K562 (cell line): ENCODE measurements around the gene ZNF428. TPM values are rescaled to one million over a fixed set of nuclear protein-coding genes. Genes with fewer than 3 reads are reported as not detected.

Experiments
- CXXC5 ChIP-seq: fragments of 250-450 bp; sonication (Bioruptor Pico); IDR thresholded peaks from 2 replicates; pipeline ENCODE4 v1.8.0; 2022; ENCODE audit warnings: inconsistent platforms, mild to moderate bottlenecking, moderate library complexity
- DEAF1 ChIP-seq: fragments of 450-650 bp; formaldehyde crosslinking; IDR thresholded peaks from 2 replicates; pipeline ENCODE4 v1.4.0; 2020; ENCODE audit warnings: mild to moderate bottlenecking, moderate library complexity
- E2F3 ChIP-seq: fragments of 250-450 bp; sonication (Bioruptor Pico); IDR thresholded peaks from 2 replicates; pipeline ENCODE4 v1.4.0; 2020; ENCODE audit warnings: mild to moderate bottlenecking
- HSF4 ChIP-seq: fragments of 250-450 bp; sonication (Bioruptor Pico); IDR thresholded peaks from 2 replicates; pipeline ENCODE4 v2.1.2; 2022; ENCODE audit warnings: mild to moderate bottlenecking, moderate library complexity, borderline replicate concordance
- MAZ ChIP-seq, 2 experiments: fragments of 450-650 bp in 1 of 2; sonication (generic) in 1 of 2; formaldehyde crosslinking; IDR thresholded peaks in 1 of 2; conservative IDR thresholded peaks in 1 of 2; 2 replicates each; pipeline versions ENCODE4 v1.4.0 to v1.5.0; 2020; ENCODE audit warnings: mild to moderate bottlenecking in 1 of 2, missing genetic modification reagents in 1 of 2
- MCM3 ChIP-seq: fragments of 450-650 bp; IDR thresholded peaks from 2 replicates; pipeline ENCODE4 v1.6.1; 2016
- MTA1 ChIP-seq: fragments of 450-650 bp; IDR thresholded peaks from 2 replicates; pipeline ENCODE4 v1.6.1; 2017; ENCODE audit warnings: borderline replicate concordance
- NR2F6 ChIP-seq: fragments of 450-650 bp; formaldehyde crosslinking; IDR thresholded peaks from 2 replicates; pipeline ENCODE4 v1.4.0; 2020; ENCODE audit warnings: mild to moderate bottlenecking
- PHF8 ChIP-seq: fragments of 200-600 bp; sonication (generic); IDR thresholded peaks from 2 replicates; pipeline ENCODE4 v1.6.1; 2012; ENCODE audit warnings: mixed run types, mild to moderate bottlenecking, inconsistent platforms, low read length, moderate library complexity, borderline replicate concordance
- SETDB1 ChIP-seq: IDR thresholded peaks from one replicate; pipeline ENCODE4 v1.6.1; 2012; ENCODE audit warnings: low read length, control low read depth, inconsistent platforms
- U2AF2 ChIP-seq: fragments of 200-400 bp; formaldehyde crosslinking; optimal IDR thresholded peaks from 2 replicates; pipeline ENCODE3; 2017; ENCODE audit warnings: low read depth, mild to moderate bottlenecking, low read length
- XRCC4 ChIP-seq: IDR thresholded peaks from one replicate; pipeline ENCODE4 v1.6.1; 2011; ENCODE audit not compliant: insufficient read depth, insufficient read length; ENCODE audit errors: extremely low read depth
- ZBTB9 ChIP-seq: fragments of 450-650 bp; formaldehyde crosslinking; IDR thresholded peaks from 2 replicates; pipeline ENCODE4 v1.4.0; 2020; ENCODE audit warnings: mild to moderate bottlenecking, moderate library complexity
- ZFP91 ChIP-seq: sonication (generic); formaldehyde crosslinking; IDR thresholded peaks from 2 replicates; pipeline ENCODE4 v1.8.0; 2022; ENCODE audit warnings: mild to moderate bottlenecking, missing genetic modification reagents
- ZNF24 ChIP-seq: fragments of 450-650 bp; IDR thresholded peaks from 2 replicates; pipeline ENCODE4 v1.6.1; 2016
- polyA plus RNA-seq, 8 experiments: library from polyadenylated mRNA; depleted of rRNA in 4 of 8; stranded (reverse) in 5 of 8; unstranded in 3 of 8; fragments of >200 nt; fragmentation: Nextera tagmentation in 2 of 8; fragmentation: Illumina TruSeq in 1 of 8; extraction: Ambion mirVana in 2 of 8; extraction: Trizol in 1 of 8; gene quantifications; 2 replicates each; pipeline versions ENCODE4 v1.2.1 to v1.2.3, GENCODE V29; 2011 to 2014; ENCODE audit warnings: inconsistent platforms in 1 of 8, missing spikeins in 1 of 8
- total RNA-seq, 7 experiments: library from RNA; depleted of rRNA in 6 of 7; stranded (reverse); fragments of >200 nt in 6 of 7; fragmentation: Illumina TruSeq in 2 of 7; extraction: Trizol in 2 of 7; gene quantifications; 2 replicates each; pipeline versions ENCODE4 v1.2.1 to v1.2.3, GENCODE V29; 2011 to 2021; ENCODE audit warnings: low replicate concordance in 1 of 7
- TF ChIP-seq, protein P1 (sequence below): IDR thresholded peaks from 2 replicates; pipeline ENCODE4 v1.6.1; 2011; ENCODE audit warnings: borderline replicate concordance, low read depth, mild to moderate bottlenecking, moderate library complexity, low read length; ENCODE audit not compliant: insufficient read depth, poor library complexity, severe bottlenecking
- TF ChIP-seq, protein P2 (sequence below), 2 experiments: IDR thresholded peaks in 1 of 2; conservative IDR thresholded peaks in 1 of 2; 2 replicates each; pipeline ENCODE4 v1.6.1; 2016; ENCODE audit warnings: low read depth in 2 of 2, mild to moderate bottlenecking in 1 of 2, missing compliant biosample characterization in 1 of 2, missing genetic modification characterization in 1 of 2, moderate library complexity in 1 of 2

ZNF428 gene
- total and polyA plus RNA-seq, 9 of the 15 experiments (the other 6 are each of a cell fraction or from before 2014, with no cell fraction given): 0.15 to 85.7 (median 15.9) TPM

DNA sequence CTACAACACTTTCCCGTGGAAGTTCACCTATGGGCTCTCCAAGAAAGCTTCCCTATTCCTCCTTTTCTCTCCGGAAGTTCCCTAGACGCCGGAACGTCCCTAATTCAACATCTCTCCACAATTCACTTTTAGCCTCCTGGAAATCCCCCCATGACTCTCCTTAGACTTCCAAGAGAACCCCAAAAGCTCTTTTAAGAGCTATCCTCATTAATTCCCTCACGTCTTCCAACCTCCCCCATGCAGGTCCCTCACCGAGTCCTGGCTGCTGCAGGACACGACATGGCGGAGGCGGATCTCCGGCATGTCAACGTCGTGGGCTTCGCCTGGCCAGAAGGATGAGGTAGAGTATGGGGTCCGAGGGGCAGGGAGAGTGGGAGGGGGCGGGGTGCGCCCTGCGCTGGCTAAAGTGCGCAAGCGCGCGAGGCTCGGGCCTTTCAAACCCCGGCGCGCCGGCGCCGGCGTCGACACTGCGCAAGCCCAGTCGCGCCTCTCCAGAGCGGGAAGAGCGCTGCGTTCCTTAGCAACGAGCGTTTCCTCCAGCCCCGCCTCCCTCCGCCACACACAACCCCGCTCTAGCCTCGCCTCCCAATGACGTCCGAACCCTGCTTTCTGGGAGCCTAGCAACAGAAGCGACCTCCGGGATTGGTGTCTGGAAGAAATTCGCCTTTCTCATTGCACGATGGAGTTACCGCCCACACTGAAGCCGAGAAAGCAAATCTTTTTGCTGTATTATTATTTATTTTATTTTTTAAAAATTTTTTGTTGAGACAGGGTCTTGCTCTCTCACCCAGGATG, 44.1 kb downstream of the ZNF428 start, which contains the start of the genes PINLYP and XRCC1 (continued):
- TF ChIP-seq, protein P1, sequence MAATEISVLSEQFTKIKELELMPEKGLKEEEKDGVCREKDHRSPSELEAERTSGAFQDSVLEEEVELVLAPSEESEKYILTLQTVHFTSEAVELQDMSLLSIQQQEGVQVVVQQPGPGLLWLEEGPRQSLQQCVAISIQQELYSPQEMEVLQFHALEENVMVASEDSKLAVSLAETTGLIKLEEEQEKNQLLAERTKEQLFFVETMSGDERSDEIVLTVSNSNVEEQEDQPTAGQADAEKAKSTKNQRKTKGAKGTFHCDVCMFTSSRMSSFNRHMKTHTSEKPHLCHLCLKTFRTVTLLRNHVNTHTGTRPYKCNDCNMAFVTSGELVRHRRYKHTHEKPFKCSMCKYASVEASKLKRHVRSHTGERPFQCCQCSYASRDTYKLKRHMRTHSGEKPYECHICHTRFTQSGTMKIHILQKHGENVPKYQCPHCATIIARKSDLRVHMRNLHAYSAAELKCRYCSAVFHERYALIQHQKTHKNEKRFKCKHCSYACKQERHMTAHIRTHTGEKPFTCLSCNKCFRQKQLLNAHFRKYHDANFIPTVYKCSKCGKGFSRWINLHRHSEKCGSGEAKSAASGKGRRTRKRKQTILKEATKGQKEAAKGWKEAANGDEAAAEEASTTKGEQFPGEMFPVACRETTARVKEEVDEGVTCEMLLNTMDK: no peak
- peak; percentile 67 for TF ChIP-seq E2F3 (CRISPR knock-in tag)
- TF ChIP-seq ZBTB9: peak; percentile 42; the same call in 1 of the 2 replicates
- TF ChIP-seq MTA1: peak; percentile 92
- TF ChIP-seq ZFP91 (CRISPR knock-in tag): no peak
- no peak for TF ChIP-seq U2AF2
- TF ChIP-seq PHF8: peak; percentile 87
- no peak for TF ChIP-seq XRCC4
- TF ChIP-seq, protein P2, sequence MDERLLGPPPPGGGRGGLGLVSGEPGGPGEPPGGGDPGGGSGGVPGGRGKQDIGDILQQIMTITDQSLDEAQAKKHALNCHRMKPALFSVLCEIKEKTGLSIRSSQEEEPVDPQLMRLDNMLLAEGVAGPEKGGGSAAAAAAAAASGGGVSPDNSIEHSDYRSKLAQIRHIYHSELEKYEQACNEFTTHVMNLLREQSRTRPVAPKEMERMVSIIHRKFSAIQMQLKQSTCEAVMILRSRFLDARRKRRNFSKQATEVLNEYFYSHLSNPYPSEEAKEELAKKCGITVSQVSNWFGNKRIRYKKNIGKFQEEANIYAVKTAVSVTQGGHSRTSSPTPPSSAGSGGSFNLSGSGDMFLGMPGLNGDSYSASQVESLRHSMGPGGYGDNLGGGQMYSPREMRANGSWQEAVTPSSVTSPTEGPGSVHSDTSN (CRISPR knock-in tag; IDR thresholded peaks at IDR 0.05; ENCODE audit: low read depth): no peak
- TF ChIP-seq, protein P2 (tag; conservative IDR thresholded peaks at IDR 0.05; ENCODE audit: low read depth): no peak
- TF ChIP-seq DEAF1 (CRISPR knock-in tag): no peak
- no peak for TF ChIP-seq MCM3
- TF ChIP-seq CXXC5 (CRISPR knock-in tag): peak; percentile 48; the same call in 1 of the 2 replicates
- no peak for TF ChIP-seq SETDB1
- no peak for TF ChIP-seq NR2F6 (CRISPR knock-in tag)
- no peak for TF ChIP-seq HSF4
- no peak for TF ChIP-seq ZNF24
- peak; percentile 18 to 74; a peak in 3 of 4 replicates for TF ChIP-seq MAZ (CRISPR knock-in tag; conservative IDR thresholded peaks at IDR 0.05 in 1 of 2, IDR thresholded peaks at IDR 0.05 in 1 of 2)
